Adipocyte (in vitro differentiated cells): ENCODE data around the gene CFAP53.

Experiments
- DNase-seq: peaks from one replicate; pipeline ENCODE4 v3.0.0-alpha.2; 2015; ENCODE audit warnings: low read depth
- H3K27me3 ChIP-seq: replicated peaks from 2 replicates; pipeline ENCODE4 v1.7.0; 2013; ENCODE audit warnings: mild to moderate bottlenecking, low read length, moderate library complexity; ENCODE audit not compliant: control insufficient read depth, insufficient read depth
- H3K36me3 ChIP-seq: 2 replicates; pipeline ENCODE4 v1.7.0; 2013; ENCODE audit warnings: low read length, mild to moderate bottlenecking, moderate library complexity; ENCODE audit not compliant: control insufficient read depth, insufficient read depth, severe bottlenecking
- H3K4me1 ChIP-seq: 2 replicates; pipeline ENCODE4 v1.7.0; 2013; ENCODE audit warnings: mild to moderate bottlenecking, low read length, moderate library complexity; ENCODE audit not compliant: control insufficient read depth, insufficient read depth
- H3K4me3 ChIP-seq: 2 replicates; pipeline ENCODE4 v1.7.0; 2013; ENCODE audit warnings: mild to moderate bottlenecking, low read length, moderate library complexity
- H3K9ac ChIP-seq: 2 replicates; pipeline ENCODE4 v1.7.0; 2013; ENCODE audit warnings: mild to moderate bottlenecking, low read length, moderate library complexity
- H3K9me3 ChIP-seq: 2 replicates; pipeline ENCODE4 v1.7.0; 2013; ENCODE audit warnings: mild to moderate bottlenecking, low read length, moderate library complexity; ENCODE audit not compliant: control insufficient read depth

Gene CFAP53

DNA sequence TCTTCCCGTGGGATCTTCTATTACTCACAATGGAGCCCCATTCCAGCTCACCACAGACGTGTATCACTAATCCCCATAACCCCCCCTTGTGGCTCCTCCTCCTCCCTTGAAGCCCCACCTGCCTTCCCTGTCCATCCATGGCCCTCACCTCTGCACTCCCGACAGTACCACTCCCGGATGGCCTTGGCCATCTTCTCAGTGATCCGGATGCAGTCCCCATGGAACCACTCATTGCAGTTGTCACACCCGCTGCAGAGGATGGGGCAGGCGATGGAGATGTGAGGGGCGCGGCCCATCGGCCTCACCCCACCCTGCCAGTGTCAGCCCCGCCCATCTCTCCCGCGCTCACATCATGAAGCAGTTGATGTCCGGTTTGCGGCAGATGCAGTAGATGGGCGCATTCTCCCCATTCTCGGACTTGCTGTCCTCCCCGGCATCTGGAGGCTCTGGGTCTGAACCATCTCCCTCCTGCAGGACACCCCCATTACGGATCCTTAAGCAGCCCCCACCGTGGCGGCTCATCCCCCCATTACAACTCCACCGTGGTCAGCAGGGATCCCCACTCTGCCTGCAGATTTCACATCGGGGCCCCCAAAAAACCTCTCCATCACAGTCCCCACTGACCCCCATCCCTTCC is 20.2 kb upstream of the CFAP53 start:
- Histone ChIP-seq H3K36me3 (peaks cover 21% of the 10 kb centered on the region), H3K4me1 (peaks cover 8% of the 10 kb centered on the region), H3K4me3 (peak overlapping the region; percentile 93), H3K9ac (peak overlapping the region; percentile 94), H3K27me3 (peaks cover 6% of the 10 kb centered on the region), H3K9me3 (no peaks in the 10 kb centered on the region)
- DNase-seq: peak; percentile 27

DNA sequence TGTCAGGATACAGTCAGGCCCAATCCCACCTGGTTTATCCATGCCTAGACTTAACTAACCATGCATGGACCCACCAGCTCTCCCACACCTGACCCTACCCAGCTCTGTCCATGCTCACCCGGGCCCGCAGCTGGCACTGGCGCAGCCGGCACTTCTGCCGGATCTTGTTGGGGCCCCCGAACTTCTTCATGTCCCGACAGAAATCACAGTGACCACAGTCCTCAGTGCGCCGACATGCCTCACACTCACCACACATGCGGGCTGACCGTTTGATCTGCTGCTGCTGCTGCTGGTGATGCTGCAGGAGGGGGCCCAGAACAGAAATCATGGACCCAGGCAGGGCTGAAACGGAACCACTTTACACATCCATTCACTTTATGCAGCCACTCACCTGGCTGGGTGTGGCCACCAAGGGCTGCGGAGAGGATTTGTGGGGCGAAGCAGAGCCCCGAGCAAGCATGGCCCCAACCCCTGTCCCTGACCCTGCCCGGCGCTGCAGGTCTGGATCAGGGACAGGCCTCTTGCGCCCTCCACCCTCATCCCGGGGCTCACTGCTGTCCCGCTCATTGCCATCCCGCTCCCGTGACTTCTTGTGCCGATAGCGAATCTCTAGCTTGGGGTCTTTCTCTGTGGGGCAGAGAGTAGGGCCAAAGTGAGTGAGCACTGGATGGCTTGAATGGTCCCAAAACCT is 19.5 kb upstream of the CFAP53 start:
- no peak for DNase-seq
- Histone ChIP-seq H3K36me3 (peaks cover 21% of the 10 kb centered on the region), H3K4me3 (peak overlapping the region; percentile 93), H3K9ac (no peak overlapping the region), H3K27me3 (peaks cover 2% of the 10 kb centered on the region), H3K9me3 (no peaks in the 10 kb centered on the region), H3K4me1 (peaks cover 9% of the 10 kb centered on the region)

DNA sequence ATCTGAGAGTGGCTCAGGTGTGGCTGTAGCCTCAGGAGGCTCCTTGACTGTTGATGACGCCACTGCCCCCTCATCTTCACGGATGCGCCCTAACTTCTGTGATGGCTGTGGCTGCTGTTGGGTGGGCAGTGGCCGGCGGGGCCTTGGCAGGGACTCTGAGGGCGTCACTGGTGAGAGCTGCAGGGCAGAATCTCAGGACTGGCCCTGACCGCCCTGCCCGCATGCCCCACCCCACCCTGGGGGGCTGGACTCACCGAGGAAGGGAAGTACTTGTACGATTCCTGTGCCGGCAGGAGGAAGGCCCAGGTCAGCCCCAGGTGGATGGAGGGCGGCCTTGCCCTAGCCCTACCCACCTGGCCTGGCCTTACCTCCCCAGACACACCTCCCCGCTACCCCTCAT is 18.8 kb upstream of the CFAP53 start:
- H3K36me3 ChIP-seq: peaks cover 21% of the 10 kb centered on the region
- DNase-seq: no peak
- no peaks in the 10 kb centered on the region for H3K27me3 ChIP-seq
- H3K4me3 ChIP-seq: no peak overlapping the region
- H3K9me3 ChIP-seq: no peaks in the 10 kb centered on the region
- H3K9ac ChIP-seq: no peak overlapping the region
- peaks cover 16% of the 10 kb centered on the region for H3K4me1 ChIP-seq

DNA sequence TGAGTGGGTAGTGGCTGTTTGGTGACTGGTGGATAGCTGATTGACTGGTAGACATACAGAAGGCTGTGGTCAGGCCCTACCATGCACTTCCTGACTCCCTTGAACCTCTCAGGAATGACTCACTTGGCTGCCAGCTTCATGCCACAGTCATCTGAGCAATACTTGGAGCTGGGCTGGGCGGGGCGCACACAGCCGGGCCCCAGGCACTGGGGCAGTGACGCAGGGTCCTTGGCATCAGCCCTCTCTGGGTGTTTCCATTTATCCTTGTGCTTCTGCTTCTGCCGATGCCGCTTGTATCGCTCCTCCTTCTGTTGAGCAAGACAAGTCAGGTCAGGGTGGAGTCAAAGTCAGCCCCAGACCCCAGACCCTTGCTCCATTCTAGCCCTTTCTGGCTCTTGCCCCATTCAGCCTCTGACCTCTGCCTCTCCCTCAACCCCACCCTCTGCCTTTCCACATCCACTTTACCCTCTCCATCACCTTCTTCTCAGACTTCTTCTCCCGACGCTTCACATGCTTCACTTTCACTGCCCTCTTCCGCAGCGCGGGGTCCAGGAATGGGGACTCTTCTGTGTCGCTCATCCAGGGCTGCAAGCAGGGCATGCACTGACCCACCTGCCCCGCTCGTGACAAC is 18.1 kb upstream of the CFAP53 start:
- Histone ChIP-seq H3K9ac (no peak overlapping the region), H3K4me3 (no peak overlapping the region), H3K9me3 (no peaks in the 10 kb centered on the region), H3K36me3 (peaks cover 21% of the 10 kb centered on the region), H3K27me3 (no peaks in the 10 kb centered on the region), H3K4me1 (peaks cover 23% of the 10 kb centered on the region)
- no peak for DNase-seq

DNA sequence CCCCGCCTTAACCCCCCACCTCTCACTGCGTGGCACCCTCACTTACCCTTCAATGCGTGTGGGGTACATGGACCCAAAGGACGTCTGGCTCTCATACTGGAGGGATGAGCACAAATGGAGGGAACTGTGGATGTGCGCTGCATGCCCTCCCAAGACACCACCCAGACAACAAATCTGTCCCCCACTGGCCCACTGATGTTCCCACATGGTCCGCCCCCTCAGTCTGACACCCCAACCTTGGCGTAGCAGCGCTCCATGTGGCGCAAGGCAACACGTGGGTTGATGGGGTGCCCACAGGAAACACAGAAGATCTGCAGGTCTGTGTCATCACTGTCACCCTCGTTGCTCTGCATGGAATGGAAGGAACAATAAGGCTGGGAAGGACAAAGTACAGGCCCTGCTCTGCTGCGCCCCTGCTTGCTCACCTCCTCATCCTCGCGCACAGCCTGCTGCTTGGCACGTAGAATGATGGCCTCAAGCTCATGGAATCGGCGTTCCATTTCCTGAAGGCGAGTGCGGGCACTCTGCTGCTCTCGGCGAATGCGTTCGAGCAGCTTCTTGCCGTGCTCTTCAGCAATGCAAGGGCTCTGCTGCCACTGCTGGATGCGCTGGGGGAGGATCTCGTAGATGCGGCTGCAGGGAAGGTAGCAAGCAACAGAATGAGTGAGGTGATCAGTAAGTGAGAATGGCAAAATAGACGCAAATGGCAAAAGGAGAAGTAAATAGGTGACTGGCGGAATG is 17.3 kb upstream of the CFAP53 start:
- no peaks in the 10 kb centered on the region for H3K9me3 ChIP-seq
- DNase-seq: no peak
- no peak overlapping the region for H3K9ac ChIP-seq
- peaks cover 25% of the 10 kb centered on the region for H3K4me1 ChIP-seq
- no peak overlapping the region for H3K4me3 ChIP-seq
- no peaks in the 10 kb centered on the region for H3K27me3 ChIP-seq
- H3K36me3 ChIP-seq: peaks cover 21% of the 10 kb centered on the region

DNA sequence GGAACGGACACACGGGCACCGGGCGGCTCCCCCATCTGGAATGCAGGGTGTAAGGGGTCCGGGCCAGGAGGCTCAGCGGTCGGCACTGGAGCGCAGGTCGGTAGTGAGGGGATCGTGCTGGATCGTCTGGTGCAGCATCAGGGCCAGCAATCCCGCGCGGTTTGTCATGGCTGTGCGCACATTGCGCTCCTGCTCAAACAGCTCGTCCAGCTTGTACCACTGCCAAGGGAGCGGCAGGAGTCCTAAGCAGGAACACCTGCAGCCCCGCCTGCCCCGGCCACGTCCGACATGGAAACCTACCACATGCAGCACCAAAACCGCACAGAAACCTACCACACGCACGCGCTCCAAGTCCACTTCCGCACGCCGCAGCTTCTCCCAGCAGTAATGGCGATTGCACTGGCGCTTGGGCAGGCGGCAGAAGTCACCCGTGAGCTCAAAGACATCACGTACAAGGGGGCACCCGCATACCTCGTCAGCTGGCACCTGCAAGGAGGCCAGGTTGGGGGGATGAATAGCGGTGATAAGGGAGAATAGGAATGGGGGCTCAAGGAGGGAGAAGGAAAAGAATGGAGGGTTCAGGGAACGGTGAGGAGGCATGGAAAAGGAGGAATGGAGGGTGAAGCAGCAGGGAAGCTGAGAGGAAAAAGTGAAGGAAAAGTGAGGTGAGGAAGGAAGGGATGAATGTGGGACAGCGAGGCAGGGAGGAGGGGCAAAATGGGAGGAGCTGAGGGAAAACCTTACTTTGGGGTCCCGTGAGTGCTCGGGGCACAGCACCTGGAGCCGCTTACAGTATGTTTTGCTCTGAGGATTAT is 16.4 kb upstream of the CFAP53 start:
- Histone ChIP-seq H3K9me3 (no peaks in the 10 kb centered on the region), H3K9ac (peak overlapping the region; percentile 98), H3K4me3 (peak overlapping the region; percentile 99), H3K4me1 (peaks cover 23% of the 10 kb centered on the region), H3K27me3 (no peaks in the 10 kb centered on the region), H3K36me3 (peaks cover 27% of the 10 kb centered on the region)
- no peak for DNase-seq

DNA sequence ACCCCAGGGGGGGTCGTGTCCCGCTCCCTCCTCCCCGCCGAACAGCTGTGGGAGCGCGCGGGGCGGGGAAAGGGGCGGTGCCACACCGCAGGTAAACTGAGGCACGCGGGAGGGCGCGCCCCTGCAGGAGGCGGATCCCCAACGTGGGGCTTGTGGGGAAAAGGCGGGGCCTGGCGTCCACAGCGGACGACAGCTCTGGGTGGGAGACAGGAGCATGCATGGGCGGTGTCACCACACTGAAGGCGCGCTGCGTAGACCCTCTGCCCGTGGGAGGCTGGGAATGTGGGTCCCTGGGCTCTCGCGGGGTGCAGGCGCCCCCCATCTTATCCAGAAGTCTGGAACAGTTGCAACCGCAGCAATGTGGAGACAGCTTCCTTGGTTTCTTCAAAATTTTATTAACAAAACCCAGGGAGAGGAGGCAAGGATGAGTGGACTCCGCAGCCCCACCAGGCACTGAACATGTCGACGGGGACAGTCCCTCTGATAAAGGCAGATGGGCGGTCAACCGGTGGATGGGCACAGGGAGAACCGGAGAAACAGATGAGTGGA is 15.8 kb upstream of the CFAP53 start:
- peak overlapping the region; percentile 99 for H3K4me3 ChIP-seq
- no peaks in the 10 kb centered on the region for H3K27me3 ChIP-seq
- no peak for DNase-seq
- H3K4me1 ChIP-seq: peaks cover 23% of the 10 kb centered on the region
- H3K9ac ChIP-seq: peak overlapping the region; percentile 98
- peaks cover 32% of the 10 kb centered on the region for H3K36me3 ChIP-seq
- no peaks in the 10 kb centered on the region for H3K9me3 ChIP-seq

DNA sequence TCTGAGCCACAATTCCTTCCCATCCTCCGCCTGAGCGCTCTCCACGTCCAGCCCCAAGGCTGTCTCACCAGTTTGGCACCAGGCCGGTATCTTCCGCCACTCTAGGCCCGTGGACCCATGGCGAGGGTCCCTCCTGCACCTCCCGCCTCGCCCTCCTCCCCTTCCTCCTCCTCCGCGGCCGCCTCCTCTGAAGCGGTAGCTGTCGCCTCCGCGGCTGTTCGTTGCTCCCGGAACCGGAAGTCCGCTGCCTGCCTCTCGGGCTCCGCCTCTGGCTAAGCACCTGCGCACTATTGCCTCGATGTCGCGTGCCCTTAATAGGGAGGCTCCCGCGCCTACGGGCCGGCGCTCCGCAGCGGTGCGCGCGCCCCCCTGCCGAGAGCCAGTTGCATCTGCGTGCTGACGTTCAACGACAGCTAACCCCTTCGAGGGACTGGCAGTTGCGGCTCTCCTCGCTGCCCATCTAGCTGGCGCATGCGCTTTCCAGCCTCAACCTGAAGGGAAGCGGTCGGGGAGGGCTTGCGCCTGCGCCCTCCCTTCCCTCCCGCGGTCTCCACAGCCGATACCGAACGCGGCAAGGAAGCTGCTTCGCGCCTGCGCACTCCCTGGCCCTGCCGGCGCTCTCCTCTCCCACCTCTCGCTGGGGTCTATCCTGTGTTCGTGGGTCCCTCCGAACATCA is 15.1 kb upstream of the CFAP53 start, which contains the start of gene MBD1:
TSS of gene MBD1 (minus strand) at position 229 of the 677 bp plus-strand sequence. CDS start 1,531 bp downstream, outside the sequence.
- DNase-seq: peak; percentile 99
- Histone ChIP-seq H3K27me3 (no peaks in the 10 kb centered on the region), H3K4me3 (peak within 1 kb of the TSS; percentile 99), H3K4me1 (peaks cover 23% of the 10 kb centered on the region), H3K9me3 (no peaks in the 10 kb centered on the region), H3K36me3 (peaks cover 38% of the 10 kb centered on the region), H3K9ac (peak within 1 kb of the TSS; percentile 98)

DNA sequence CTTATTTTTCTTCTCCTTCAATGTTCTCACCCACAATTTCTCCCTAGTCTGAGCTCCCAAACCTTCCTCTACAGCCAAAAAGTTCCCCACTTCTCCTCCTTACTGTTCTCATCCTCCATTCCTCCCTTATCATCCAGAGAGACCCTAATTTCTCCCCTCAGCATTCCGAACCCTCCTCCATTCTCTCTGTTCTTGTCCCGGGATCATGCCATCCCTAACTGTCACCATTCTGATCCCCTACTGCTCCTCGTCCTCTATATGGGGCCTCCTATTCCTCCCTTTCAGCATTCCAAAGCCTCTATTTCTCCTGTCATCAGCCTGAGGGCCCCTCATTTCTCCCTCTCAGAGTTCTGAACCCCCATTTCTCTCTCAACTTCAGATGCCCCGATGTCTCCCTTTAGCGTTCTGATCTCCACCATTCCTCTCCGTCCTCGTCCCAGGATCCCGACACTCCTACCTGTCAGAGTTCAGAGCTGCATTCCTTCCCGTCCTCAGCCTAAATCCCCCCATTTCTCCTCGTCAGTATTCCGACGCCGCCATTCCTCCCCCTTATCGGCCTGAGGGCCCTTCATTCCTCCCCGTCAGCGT is 14.5 kb upstream of the CFAP53 start:
- Histone ChIP-seq H3K27me3 (no peaks in the 10 kb centered on the region), H3K9ac (peak overlapping the region; percentile 98), H3K4me1 (peaks cover 23% of the 10 kb centered on the region), H3K9me3 (no peaks in the 10 kb centered on the region), H3K4me3 (peak overlapping the region; percentile 99), H3K36me3 (peaks cover 45% of the 10 kb centered on the region)
- DNase-seq: no peak

DNA sequence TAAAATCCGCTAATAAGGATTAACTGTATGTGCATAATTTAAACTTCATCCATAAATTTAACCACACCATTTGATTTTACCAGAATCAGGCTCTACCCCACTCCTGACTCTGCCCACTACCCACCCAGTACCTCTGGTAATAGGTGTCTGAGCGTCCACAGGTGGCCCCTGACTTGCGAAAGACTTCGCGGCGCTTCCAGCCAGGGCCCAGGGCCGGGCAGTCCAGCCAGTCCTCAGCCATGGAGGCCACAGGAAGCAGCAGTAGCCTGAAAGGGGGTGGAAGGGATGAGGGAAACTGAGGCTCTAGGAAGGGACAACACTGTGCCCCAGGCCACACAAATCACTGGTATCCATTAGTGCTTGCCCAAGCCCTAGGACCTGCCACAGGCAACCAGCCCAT is 13.5 kb upstream of the CFAP53 start:
- Histone ChIP-seq H3K4me1 (peaks cover 23% of the 10 kb centered on the region), H3K27me3 (no peaks in the 10 kb centered on the region), H3K4me3 (peak overlapping the region; percentile 99), H3K9ac (peak overlapping the region; percentile 98), H3K9me3 (no peaks in the 10 kb centered on the region), H3K36me3 (peaks cover 55% of the 10 kb centered on the region)
- no peak for DNase-seq
